KOPT-K1 (cell line): ENCODE data around the gene S100A13.
"Not testable (repeated sequence)": the region's sequence is repeated elsewhere in the genome, so short reads cannot be mapped to it uniquely, and the experiment has no call there.

ENCODE experiments used
- H3K27ac ChIP-seq: fragments of 200-600 bp; sonication (generic); 2 replicates; pipeline ENCODE4 v1.5.1; 2016; ENCODE audit warnings: antibody characterized with exemption, mild to moderate bottlenecking, low read depth, low read length; ENCODE audit not compliant: poor library complexity, severe bottlenecking
- H3K36me3 ChIP-seq: fragments of 200-600 bp; sonication (generic); 2 replicates; pipeline ENCODE4 v1.5.1; 2017; ENCODE audit warnings: antibody characterized with exemption, mild to moderate bottlenecking, low read length, moderate library complexity; ENCODE audit not compliant: insufficient read depth
- H3K9me3 ChIP-seq: fragments of 200-600 bp; sonication (generic); 2 replicates; pipeline ENCODE4 v1.5.1; 2017; ENCODE audit warnings: antibody characterized with exemption, low read length, mild to moderate bottlenecking; ENCODE audit not compliant: insufficient read depth, poor library complexity, severe bottlenecking

The S100A13 gene

GRCh38 chr1:153626904-153627714 lies at the start of gene S100A13:
S100A13 (minus strand) TSS chr1:153627505; CDS start chr1:153626472, 1,033 bp downstream.
- Histone ChIP-seq H3K27ac (no peak within 1 kb of the TSS), H3K9me3 (no peaks in the 10 kb centered on the region), H3K36me3 (no peaks in the 10 kb centered on the region)

- Histone ChIP-seq H3K27ac (no peak overlapping the region), H3K36me3 (peaks cover 15% of the 10 kb centered on the region), H3K9me3 (no peaks in the 10 kb centered on the region)
Measured at GRCh38 chr1:153673511-153673910, 46.2 kb upstream of the S100A13 start.

GRCh38 chr1:153671628-153672353 lies 44.5 kb upstream of the S100A13 start:
- peaks cover 33% of the 10 kb centered on the region for H3K36me3 ChIP-seq
- H3K9me3 ChIP-seq, result not testable (repeated sequence)
- peak overlapping the region; percentile 62 for H3K27ac ChIP-seq

GRCh38 chr1:153670859-153671627 lies 43.7 kb upstream of the S100A13 start, which contains the start of gene ILF2:
ILF2 (minus strand) TSS chr1:153670993; CDS start chr1:153670922, 71 bp downstream.
- peaks cover 40% of the 10 kb centered on the region for H3K36me3 ChIP-seq

GRCh38 chr1:153670257-153670858 lies 43.1 kb upstream of the S100A13 start:
- H3K9me3 ChIP-seq, result no peaks in the 10 kb centered on the region
- peak overlapping the region; percentile 91 for H3K27ac ChIP-seq
- peaks cover 47% of the 10 kb centered on the region for H3K36me3 ChIP-seq

More at GRCh38 chr1:153670859-153671627, 43.7 kb upstream of the S100A13 start, which contains the start of gene ILF2:
- Histone ChIP-seq H3K27ac (peak within 1 kb of the TSS; percentile 91), H3K9me3 (no peaks in the 10 kb centered on the region)

GRCh38 chr1:153669606-153670005 lies 42.3 kb upstream of the S100A13 start:
- Histone ChIP-seq H3K27ac (peak overlapping the region; percentile 91), H3K9me3 (no peaks in the 10 kb centered on the region), H3K36me3 (peaks cover 55% of the 10 kb centered on the region)

GRCh38 chr1:153668672-153669071 lies 41.4 kb upstream of the S100A13 start:
- H3K9me3 ChIP-seq, H3K27ac ChIP-seq: not testable (repeated sequence)
- peaks cover 64% of the 10 kb centered on the region for H3K36me3 ChIP-seq

- Histone ChIP-seq H3K36me3 (peaks cover 76% of the 10 kb centered on the region), H3K9me3 (no peaks in the 10 kb centered on the region)
Measured at GRCh38 chr1:153667439-153667838, 40.1 kb upstream of the S100A13 start.

GRCh38 chr1:153663211-153663610 lies 35.9 kb upstream of the S100A13 start:
- H3K9me3 ChIP-seq, result no peaks in the 10 kb centered on the region
- no peak overlapping the region for H3K27ac ChIP-seq
- peaks cover 78% of the 10 kb centered on the region for H3K36me3 ChIP-seq

More at GRCh38 chr1:153667439-153667838, 40.1 kb upstream of the S100A13 start:
- H3K27ac ChIP-seq, result no peak overlapping the region

- peaks cover 69% of the 10 kb centered on the region for H3K36me3 ChIP-seq
- H3K9me3 ChIP-seq, result no peaks in the 10 kb centered on the region
- H3K27ac ChIP-seq, result no peak overlapping the region
Measured at GRCh38 chr1:153662269-153662668, 35.0 kb upstream of the S100A13 start.

- Histone ChIP-seq H3K36me3 (peaks cover 58% of the 10 kb centered on the region), H3K27ac (no peak overlapping the region), H3K9me3 (no peaks in the 10 kb centered on the region)
Measured at GRCh38 chr1:153661111-153661708, 33.9 kb upstream of the S100A13 start.

GRCh38 chr1:153659656-153660055 lies 32.4 kb upstream of the S100A13 start:
- Histone ChIP-seq H3K9me3 (no peaks in the 10 kb centered on the region), H3K36me3 (peaks cover 43% of the 10 kb centered on the region)

GRCh38 chr1:153659175-153659534 lies 31.9 kb upstream of the S100A13 start:
- H3K27ac ChIP-seq, result peak overlapping the region; percentile 80
- peaks cover 38% of the 10 kb centered on the region for H3K36me3 ChIP-seq
- no peaks in the 10 kb centered on the region for H3K9me3 ChIP-seq

More at GRCh38 chr1:153659656-153660055, 32.4 kb upstream of the S100A13 start:
- peak overlapping the region; percentile 80 for H3K27ac ChIP-seq
